CD4-positive, alpha-beta T cell treated with Interleukin-15 for 1 hour (primary cell): ENCODE results near the gene SART1.
"Not testable (repeated sequence)": the region's sequence is repeated elsewhere in the genome, so short reads cannot be mapped to it uniquely, and the experiment has no call there.

ENCODE experiments used
- DNase-seq: peaks from one replicate; pipeline ENCODE4 v3.0.0-alpha.2; 2020

The SART1 gene

DNA sequence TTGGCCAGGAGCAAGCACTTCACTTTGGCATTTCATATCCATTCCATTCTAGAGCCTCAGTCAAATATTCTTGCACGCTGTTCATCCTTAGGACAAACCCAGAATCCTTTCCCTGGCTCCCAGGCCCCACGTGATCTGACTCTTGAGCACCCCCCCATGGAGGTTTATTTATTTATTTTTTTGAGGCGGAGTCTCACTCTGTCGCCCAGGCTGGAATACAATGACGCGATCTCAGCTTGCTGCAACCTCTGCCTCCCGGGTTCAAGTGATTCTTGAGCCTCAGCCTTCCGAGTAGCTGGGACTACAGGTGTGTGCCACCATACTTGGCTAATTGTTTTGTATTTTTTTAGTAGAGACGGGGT is 29.0 kb upstream of the SART1 start:
- no peak for DNase-seq

DNA sequence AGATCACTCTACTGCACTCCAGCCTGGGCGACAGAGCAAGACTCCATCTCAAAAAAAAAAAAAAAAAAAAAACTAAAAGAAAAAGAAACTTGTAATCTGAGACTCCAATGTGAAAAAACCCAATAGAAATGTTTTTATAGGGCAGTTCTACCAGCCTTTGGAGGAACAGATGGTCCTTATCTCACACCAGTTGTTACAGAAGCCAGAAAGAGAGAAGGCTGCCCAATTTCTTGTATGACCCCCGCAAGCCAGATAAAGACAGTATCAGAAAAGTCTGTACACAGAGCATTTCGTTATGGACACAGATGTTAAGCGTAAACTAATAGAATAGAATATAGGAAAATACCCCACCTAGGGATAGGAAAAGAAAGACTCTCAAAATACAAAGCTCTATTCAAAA is 27.5 kb upstream of the SART1 start:
- no peak for DNase-seq

DNA sequence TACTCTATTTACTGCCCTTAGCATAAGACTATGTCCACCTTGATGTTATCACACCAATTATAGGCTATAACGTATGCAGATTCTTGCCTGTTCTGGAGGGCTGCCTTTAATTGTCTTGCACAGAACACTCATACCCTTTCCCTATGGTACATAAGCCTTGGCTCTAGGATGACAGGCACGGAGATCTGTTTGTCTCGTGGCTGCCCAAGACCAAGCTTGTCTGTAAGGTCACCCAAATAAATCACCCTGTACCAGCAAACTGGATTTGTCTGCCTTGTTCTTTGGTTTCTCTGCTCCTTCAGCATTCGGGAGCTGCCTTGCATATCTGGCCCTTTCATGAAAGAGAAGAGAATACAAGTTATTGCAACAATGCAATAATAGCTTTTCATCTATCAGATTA is 23.8 kb upstream of the SART1 start:
- no peak for DNase-seq

DNA sequence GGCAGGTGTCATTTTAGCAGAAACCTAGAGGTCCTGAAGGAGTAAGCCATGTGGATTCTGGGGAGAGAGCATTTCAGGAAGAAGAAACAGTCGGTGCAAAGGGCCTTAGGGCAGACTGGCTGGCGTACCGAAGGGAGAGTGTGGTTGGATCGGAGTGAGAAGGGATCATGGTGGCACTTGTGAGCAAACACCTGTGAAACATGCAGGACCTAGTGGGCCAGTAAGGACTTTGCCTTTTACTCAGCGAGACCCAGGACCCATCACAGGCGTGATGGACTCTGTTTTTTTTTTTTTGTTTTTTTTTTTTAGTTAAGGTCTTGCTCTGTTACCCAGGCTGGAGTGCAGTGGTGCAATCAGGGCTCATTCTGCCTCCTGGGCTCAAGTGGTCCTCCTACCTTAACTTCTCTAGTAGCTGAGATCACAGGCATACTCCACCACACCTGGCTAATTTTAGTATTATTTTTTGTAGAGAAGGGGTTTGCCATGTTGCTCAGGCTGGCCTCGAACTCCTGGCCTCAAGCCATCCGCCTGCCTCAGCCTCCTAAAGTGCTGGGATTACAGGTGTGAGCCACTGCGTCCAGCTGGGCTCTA is 19.7 kb upstream of the SART1 start:
- no peak for DNase-seq

DNA sequence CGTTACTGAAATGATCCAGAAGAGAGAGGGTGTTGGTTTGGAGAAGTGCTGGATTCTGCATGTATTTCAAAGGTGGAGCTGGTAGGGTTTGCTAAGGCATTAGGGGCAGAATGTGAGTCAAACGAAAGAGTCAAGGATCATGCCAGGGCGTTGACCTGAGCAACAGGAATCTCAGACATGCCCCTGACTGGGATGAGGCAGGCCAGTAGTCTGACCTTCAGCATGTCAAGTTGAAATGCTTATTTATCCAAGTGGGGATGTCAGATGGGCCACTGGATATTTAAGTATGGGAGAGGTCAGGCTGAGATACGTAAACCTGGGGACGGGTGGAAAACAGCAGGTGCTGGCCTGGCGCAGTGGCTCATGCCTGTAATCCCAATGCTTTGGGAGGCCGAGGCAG is 19.0 kb upstream of the SART1 start:
- no peak for DNase-seq

DNA sequence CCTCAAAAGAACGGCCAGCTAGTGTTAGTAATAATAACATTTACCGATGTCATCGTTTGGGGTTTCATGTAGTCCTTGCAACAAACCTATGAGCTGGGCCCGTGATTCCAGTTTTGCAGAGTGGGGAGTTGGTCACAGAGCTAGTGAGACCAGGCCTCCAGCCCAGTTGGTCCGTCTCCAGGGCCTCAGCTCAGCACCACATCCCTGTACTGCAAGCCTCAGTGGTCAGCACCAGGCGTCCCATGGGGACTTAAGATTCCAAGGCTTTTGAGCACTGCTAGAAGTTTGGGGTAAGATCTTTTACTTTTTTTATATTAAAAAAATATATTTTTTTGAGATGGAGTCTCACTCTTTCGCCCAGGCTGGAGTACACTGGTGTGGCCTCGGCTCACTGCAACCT is 17.3 kb upstream of the SART1 start:
- DNase-seq: no peak

DNA sequence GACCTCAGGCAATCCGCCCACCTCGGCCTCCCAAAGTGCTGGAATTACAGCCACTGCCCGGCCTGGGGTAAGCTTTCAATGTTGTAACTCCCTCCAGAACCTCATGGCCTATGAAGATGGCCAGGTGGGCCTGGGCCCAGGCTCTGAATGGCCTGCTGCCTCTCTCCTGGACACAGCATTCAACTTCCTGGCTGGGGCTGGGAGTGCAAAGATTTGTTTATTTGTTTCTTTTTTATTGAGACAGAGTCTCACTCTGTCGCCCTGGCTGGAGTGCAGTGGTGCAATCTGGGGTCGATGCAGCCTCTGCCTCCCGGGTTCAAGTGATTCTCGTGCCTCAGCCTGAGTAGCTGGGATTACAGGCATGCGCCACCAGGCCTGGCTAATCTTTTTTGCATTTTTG is 16.8 kb upstream of the SART1 start:
- DNase-seq: no peak

DNA sequence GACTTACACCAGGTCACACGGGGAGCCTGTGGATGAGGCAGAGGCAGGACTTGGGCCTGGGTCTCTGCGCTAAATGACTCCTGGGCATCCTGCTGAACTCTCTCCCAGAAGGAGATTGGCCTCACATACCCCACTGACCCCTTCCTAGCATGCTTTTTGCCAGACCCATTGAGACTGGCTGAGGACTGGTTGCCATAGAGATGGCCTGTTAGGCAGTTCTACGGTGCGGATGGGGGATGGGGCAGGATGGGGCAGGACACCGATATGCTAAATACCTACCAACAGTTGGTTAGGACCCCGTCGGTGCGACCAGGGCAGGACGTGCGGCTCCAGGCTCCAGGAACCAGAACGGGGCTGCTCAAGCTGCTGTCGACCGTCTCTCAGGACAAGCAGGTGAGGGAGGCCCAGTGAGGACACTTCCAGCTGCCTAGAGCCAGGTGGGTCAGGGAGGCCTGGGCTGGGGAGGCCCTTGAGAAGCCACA is 16.1 kb upstream of the SART1 start, which contains the start of gene TSGA10IP:
TSGA10IP (plus strand) TSS at position 51 of the 482 bp plus-strand sequence; CDS start at position 247, 196 bp downstream.
- DNase-seq: no peak

DNA sequence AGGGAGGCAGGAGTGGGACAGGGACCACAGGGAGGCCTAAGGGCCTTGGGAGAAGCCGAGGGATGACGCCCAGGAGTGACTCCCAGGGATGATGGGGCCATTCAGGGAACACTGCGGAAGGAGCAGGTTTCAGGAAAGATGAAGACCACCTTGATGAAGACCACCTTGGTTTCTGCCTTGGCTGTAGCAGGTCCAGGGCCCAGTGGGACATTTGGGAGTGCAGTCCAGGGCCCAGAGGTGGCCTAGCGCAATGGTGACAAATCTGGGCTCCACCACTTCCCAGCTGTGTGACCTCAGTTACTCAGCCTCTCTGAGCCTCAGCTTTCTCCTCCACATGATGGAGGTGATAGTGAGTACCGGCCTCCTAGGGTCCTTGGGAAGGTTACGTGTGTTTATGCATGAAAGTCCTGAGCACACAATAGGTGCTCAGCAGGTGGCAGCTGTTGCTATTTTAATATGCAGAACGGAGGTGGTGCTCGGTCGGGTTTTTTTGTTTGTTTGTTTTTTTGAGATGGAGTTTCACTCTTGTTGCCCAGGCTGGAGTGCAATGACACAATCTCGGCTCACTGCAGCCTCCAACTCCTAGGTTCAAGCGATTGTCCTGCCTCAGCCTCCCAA is 15.5 kb upstream of the SART1 start:
- no peak for DNase-seq

DNA sequence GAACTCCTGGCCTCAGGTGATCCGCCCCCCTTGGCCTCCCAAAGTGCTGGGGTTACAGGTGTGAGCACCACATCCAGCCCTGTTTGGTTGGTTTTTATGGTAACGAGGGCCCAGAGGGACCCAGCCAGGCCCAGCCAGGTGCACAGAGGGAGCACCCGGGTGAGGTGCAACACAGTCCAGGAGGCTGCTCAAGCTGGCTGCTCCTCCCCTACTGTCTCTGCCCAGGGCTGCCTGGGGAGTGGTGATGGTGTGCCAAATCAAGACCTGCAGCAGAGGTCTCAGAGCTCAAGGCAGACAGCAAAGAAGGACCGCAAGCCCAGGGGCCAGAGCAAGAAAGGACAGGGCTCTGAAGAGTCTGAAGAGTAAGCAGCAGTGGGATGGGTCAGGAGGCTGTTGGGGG is 14.9 kb upstream of the SART1 start:
- no peak for DNase-seq

DNA sequence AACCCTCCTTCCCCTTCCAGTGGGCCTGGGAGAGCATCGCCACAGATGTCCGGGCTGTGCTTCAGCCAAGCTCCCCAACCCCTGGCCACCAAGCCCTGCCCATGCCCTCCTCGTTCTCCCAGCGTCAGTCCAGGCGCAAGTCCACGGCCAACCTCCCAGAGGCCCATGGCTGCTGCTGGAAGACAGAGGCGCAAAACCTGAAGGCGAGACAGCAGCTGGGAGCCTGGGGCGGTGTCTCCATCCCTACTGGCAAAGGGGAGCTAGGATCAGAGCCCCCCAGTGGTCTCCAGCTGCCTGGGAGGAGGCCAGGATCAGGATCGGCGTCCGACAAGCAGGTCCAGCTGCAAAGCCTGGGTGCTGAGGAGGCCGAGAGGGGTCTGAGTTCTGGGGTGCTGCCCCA is 14.4 kb upstream of the SART1 start:
- no peak for DNase-seq

DNA sequence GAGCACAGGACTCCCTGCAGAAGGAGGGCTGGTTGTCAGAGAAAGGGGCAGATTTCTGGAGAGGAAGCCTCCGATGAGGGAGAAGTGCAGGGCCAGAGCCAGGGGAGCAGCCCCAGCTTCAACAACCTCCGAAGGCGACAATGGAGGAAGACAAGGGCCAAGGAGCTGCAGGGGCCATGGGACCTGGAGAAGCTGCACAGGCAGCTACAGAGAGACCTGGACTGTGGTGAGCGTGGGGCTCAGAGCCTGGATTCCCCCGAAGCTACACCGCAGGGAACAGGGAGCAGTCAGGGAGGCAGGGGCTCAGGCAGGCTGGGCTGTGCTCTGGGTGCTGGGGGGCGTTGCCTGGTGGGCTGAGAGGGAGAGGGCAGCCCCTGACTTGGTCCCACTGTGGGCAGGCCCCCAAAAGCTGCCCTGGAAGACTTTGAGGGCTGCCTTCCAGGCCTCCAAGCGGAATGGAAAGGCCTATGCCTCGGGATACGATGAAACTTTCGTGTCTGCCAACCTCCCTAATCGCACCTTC is 13.9 kb upstream of the SART1 start:
- no peak for DNase-seq

DNA sequence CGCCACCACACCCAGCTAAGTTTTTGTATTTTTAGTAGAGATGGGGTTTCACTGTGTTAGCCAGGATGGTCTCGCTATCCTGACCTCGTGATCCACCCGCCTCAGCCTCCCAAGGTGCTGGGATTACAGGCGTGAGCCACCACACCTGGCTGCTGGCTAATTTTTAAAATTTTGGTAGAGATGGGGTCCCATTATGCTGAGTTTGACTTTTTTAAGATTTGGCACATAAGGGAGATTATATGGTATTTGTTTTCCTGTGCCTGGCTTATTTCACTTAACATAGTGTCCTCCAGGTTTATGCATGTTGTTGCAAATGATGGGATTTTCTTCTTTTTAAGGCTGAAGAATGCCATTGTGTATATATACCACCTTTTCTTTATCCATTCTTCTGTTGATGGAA is 10.8 kb upstream of the SART1 start:
- not testable (repeated sequence) for DNase-seq

DNA sequence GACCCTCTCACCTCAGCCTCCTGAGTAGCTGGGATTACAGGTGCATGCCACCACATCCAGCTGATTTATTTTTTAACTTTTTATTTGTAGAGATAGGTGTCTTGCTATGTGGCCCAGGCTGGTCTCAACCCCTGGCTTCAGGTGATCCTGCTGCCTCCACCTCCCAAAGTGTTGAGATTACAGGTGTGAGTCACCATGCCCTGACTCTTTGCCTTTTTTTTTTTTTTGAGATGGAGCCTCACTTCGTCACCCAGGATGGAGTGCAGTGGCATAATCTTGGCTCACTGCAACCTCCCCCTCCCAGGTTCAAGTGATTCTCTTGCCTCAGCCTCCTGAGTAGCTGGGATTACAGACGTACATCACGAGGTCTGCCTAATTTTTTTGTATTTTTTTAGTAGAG is 9.9 kb upstream of the SART1 start:
- DNase-seq: not testable (repeated sequence)

DNA sequence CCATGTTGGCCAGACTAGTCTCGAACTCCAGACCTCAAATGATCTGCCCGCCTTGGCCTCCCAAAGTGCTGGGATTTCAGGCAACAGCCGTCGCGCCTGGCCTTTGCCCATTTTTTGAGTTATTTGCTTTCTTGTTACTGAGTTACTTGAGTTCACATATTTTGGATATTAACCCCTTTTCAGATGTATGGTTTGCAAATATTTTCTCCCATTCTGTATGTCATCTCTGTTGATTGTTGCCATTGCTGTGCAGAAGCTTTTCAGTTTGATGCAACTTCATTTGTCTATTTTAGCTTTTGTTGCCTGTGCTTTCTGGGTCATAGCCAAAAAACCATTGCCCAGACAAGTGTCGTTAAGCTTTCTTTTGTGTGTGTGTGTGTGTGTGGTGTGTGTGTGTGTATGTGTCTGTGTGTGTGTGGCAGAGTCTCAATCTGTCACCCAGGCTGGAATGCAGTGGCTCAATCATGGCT is 9.4 kb upstream of the SART1 start:
- DNase-seq: no peak

DNA sequence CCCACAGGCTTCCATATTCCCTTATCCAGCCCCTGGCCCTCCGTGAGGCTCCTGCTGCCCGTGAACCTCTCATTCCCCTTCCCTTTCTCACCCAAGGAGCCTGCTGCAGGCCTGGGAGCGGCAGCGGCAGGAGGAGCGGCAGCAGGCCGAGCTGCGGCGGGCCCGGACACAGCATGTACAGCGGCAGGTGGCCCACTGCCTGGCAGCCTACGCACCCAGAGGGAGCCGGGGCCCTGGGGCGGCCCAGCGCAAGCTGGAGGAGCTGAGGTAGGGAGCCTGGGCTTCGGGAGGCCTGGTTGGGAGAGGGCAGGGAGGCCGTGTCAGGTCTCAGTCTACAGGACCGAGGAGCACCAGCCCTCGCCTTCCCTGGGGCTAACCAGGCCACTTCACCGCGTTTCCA is 8.1 kb upstream of the SART1 start:
- no peak for DNase-seq

DNA sequence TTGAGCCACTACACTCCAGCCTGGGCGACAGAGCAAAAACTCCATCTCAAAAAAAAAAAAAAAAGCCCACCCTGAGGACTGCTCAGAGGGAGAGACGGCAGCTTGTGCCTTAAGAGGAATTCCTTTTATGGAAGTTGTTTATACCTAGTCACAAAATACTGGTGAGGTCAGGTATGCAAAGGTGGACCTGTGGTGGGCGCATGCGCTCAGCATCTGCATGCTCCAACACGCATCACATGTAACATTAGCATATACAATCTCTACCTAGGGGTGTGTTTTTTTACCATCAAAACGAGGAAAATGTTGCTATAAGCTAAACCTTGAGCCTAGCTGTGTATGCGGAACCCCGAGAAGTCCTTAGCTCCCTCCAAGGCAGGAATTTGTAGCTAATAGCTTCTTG is 6.8 kb upstream of the SART1 start:
- no peak for DNase-seq

DNA sequence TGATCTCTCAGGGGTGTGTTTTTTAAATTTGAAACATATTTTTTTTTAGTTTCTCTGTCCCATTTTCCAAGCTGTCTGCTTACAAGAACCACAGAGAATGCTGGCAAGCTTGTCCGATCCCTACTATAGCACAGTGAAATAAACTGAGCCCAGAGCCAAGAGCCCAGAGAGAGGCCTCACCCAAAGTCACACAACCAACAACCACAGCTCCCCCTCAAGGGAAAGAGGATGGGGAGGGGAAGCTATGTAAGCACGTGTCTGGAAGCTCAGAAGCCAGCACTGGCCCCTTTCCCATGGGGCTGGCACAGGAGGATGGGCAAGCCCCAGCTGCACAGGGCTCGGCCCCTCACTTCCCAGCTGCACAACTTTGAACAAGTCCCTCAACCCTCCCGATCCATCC is 3.2 kb upstream of the SART1 start:
- DNase-seq: no peak

DNA sequence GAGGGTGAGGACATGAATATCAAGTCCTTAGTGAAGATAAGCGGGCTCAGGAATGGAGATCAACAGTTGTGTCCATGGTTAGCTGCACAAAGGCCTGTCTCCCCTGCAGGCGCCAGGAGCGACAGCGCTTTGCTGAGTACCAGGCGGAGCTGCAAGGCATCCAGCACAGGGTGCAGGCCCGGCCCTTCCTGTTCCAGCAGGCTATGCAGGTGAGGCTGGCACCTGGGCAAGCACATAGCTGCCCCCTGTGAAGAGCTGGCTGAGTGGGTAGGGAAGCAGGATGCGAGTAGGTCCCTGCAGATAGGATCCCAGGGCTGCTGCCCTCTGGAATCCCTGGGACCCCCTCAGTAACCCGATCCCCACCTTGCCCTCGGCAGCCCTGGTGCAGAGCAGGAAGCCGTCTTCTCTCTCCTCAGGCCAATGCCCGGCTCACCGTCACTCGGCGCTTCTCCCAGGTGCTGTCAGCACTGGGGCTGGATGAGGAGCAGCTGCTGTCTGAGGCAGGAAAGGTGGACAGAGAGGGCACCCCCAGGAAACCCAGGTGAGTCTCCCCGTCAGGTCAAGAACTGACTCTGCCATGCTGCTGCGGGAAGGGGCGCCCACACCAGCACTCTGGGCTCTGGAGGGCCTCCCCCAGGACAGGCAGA is 2.6 kb upstream of the SART1 start:
- no peak for DNase-seq

DNA sequence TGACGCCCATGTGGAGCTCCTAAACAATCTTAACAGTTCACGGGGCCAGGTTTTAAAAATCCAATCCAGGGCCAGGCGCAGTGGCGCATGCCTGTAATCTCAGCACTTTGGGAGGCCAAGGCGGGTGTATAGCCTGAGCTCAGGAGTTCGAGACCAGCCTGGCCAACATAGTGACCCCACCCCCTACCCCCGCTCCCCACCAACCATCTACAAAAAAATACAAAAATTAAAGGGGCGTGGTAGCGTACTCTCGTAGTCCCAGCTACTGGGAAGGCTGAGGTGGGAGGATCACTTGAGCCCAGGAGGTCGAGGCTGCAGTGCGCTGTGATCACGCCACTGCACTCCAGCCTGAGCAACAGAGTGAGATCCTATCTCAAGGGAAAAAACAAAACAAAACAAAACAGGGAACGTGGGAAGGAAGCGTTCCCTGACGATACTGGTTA is 689 bp upstream of the SART1 start:
- no peak for DNase-seq

DNA sequence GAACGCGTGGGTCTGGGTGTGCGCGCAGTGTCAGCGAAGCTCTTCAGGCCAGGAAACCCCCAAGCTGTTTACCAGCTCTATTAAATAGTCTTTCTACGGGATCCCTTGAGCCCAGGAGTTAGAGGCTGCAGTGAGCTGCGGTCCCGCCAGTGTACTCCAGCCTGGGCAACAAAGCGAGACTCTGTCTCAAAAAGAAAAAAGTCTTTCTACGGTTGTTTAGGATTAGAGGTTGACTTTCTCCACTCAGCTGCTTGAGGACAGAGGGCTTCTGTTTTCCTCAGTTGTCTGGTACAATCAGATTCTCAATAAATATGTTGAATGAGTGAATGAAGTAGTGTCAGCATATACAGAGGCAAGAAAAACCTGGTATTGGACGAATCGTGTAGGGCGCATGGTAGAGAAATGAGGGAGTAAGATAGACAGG is 619 bp downstream of the SART1 start:
- no peak for DNase-seq

DNA sequence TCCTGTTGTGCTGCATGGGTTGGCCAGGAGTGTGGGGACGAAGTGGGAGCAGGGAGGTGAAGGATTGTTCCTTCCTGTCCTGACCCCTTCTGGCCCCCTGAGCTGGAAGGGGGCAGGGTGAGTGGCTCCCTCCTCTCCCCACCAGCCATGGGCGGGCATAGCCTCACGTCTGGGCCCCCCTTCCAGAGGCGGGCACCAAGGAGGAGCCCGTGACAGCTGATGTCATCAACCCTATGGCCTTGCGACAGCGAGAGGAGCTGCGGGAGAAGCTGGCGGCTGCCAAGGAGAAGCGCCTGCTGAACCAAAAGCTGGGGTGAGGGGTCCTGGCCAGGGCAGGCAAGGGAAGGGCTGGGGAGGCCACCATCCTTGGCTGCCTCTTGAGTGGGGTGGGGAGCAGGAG is 3.4 kb downstream of the SART1 start:
- DNase-seq: no peak

DNA sequence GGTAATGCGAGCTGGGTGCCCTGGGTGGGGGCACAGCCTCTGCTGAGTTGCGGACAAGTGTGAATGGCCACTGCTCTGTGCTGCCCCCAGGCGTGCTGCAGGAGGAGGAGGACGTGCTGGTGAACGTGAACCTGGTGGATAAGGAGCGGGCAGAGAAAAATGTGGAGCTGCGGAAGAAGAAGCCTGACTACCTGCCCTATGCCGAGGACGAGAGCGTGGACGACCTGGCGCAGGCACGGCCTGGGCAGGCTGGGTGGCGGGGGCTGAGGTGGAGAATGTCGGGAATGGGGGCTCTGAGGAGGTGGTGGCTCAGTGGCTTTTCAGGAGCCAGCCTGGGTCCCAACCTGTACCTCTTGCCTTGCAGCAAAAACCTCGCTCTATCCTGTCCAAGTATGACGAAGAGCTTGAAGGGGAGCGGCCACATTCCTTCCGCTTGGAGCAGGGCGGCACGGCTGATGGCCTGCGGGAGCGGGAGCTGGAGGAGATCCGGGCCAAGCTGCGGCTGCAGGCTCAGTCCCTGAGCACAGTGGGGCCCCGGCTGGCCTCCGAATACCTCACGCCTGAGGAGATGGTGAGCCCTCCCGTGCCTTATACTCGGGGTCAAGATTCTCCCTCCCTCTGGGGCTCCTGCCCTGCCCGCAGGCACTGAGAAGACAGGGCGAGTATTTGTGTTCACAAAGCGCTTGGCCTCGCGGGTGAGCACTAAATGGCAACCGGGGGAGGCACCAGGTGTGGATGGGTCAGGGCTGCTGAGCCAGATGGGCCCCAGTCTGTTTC is 4.6 kb downstream of the SART1 start:
- DNase-seq: no peak
